ENCODE data around the gene TSPAN3.

TSPAN3 gene

DNA sequence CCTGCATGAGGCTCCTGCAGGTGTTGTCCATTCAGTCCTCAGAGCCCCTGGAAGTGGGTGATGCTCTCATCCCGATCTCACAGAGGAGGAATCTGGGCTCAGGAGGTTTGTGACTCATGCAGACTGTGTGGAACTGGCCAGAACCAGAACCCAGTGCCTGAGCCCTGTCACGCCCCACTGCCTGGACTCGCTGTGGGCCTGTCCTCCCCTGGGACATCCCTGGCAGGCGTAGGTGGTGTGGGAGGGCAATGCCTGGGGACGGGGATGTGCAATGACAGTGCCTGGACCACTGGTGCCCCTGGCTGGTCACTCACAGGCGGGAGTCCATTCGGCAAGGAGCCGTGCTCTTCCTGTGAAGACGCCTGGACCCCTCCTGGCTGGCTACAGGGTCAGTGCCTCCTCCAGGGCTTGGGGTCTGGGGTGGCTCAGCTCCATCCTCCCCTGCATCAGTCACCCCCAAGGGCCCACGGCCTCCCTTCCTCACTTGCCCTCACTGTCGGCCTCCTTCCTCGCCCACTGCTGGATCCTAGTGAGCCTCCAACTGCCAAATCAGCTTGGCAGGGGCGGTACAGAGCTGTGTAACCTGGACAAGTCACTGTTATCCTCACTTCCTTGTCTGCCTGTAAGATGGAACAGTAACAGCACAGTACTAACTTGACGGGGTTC lies 61.1 kb downstream of the TSPAN3 start:
- DNase-seq (ENCODE audit: low read depth), result no peak

DNA sequence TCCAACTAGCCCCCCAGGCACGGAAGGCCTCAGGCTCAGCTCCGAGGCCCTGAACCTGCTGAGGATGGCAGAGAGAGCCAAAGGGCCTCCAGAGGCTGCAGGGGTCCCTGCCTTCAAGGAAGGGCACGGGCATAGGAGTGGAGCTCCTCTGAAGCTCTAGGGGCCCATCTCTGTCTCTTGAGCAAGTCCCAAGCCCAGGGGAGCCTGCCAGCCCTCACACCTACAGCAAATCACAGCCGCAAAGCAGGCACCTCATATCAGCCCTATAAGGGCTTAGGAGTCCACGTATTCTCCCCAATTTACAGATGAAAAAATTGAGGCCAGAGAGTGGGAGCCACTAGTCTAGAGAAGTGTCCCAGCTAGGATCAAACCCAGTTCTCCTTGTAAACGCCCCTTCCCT lies 61.7 kb downstream of the TSPAN3 start:
- DNase-seq (ENCODE audit: low read depth), result no peak

DNA sequence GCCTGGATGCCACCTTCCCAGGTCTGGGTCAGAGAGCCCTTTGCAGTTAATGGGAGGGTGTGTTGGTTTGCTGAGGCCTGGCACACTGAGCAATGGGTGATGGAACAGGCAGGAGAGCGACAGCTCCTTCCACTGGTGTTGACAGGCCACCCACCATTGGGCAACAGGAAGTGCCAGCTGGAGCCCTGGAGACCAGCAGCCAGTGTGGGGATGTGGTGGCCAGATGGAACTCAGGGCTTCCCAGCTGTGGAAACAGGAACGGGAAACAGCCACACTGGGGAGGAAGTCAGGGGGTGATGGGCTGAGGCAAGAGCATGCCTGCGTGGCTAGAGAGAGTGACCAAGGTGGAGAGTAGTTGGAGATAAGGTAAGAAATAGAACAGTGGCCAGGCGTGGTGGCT lies 66.7 kb downstream of the TSPAN3 start:
- DNase-seq (ENCODE audit: low read depth), result no peak

DNA sequence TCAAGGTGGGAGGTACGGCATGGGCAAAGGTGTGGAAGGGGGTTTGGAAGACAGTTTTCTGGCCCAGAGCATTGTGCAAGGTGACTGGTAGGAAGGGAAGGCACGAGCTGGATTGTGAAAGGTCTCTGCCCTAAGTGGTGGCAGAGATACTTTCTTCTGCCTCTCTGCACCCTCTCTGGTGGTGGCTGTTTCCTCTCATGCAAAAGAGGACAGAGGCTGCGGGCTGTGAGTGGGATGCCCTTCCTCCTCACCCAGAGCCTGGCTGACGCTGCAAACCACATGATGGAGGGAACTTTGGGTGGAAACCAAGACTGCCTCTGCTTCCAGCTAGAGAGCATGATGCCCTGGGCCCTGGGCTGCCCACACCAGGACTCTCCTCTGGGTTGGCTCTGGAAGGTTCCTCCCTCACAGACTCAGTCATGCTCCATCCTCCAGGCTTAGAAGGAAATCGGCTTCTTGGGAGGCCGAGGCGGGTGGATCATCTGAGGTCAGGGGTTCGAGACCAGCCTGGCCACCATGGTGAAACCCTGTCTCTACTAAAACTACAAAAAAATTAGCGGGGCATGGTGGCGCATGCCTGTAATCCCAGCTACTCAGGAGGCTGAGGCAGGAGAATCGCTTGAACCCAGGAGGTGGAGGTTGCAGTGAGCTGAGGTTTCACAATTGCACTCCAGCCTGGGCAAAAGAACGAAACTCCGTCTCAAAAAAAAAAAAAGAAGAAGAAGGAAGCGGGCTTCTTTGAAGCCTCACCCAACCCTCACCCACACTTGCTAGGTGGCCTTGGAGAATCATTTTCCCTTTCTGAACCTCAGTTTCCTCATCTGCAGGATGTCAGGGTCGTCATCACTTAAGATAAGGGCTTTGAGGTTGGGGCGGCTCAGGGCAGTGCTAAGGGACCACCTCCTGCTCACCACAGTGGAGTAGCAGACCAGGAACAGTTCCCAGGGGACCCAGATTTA lies 67.7 kb downstream of the TSPAN3 start:
- no peak for DNase-seq (ENCODE audit: low read depth)

DNA sequence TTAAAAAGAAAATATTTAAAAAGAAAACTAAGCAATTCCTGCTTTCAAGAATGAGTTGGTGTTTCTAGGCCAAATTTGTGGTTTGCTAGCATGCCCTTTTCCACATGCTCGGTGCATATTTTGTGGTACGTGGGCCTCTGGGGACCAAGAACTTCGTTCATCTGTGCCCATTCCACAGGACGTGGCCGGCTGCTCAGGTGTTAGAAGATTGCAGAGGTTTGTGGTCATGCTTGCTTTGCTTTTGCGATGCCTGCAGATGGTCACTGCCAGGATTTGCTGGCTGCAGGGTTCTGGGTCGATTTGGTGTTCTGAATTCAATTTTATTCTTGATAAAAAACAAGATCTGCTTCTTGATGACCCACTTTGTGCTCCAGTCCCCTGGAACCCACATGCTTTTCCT lies 68.5 kb downstream of the TSPAN3 start:
- DNase-seq (ENCODE audit: low read depth), result no peak

DNA sequence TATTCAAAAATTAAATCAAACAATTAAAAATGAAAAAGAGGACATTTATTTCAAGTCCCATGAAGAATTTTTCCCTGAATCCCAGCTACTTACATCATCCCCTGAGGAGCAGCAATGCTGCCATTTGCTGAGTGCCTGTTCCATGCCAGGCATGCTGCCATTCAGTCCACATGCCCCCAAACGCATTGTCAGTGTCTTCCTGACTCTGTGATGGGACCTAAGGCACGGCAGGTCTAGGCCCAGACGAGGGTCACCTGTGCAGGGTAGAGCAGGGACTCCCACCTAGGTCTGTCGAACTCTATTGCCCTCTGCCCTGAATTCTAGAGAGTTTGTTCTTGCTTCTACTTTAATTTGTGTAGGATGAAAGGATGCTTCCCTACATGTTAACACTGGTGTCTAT lies 68.9 kb downstream of the TSPAN3 start:
- DNase-seq (ENCODE audit: low read depth), result no peak

DNA sequence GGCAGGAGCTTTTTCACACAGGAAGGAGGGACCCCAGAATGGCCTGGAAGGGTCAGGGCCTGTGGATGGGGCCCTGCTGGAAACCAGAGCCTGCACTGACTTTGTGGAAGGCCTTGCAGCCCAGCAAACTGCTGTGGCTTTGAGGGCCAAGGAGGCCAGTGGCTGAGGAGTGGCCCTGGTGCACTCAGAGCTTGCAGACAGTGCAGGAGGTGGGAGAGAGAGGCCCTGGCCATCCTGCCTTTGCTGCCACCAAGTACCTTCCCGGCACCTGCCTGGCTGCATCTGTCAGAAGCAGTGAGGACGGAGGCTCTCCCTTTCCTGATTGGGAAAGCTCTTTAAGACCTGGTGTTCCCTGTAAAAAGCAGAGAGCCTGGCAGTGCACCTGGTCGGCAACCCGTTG lies 69.6 kb downstream of the TSPAN3 start:
- DNase-seq (ENCODE audit: low read depth), result no peak

DNA sequence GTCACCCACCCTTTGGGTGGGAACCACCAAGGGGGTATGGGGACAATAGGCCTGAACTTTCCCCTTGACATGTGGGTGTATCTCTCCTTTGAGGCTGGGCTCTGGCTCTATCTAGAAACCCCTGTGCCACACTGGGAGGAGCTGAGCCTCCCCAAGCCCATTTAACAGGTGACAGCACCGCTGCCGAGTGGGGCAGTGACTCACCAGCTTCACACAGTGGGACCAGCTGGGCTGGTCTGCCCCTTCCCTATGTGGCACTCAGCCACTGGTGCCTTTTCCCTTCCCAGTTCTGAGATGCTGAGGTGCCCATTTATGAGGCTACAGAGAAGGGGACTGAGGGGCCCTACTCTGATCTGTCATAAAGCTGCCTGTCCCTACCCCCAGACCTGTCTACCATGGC lies 70.9 kb downstream of the TSPAN3 start:
- no peak for DNase-seq (ENCODE audit: low read depth)

DNA sequence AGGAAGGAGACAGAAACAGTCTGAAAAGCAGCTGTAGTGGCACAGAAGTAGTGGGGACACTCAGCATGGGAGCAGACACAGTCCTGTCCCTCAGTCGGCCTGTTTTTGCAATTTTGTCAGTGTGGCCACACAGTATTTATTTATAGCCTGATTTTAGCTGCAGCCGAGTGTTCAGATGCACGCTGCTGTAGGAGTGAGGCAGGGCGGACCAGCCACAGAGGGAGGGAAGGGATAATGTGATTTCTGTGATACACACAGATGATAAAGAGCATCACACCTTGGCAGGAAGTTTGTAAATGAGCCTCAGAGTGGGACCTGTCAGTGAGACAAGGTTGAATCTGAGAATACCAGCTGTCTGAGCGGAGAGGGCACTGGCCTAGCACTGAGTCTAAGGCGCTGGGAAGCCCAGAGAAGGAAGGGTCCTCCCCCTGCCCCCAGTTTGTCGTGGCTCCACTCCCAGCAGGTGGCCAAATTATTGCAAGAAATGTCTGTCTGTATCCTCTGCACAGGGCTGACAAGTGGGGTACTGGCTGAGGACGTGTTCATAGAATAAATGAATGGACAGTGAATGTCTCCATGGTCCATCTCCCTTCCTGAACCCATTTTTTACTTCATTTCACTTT lies 72.1 kb downstream of the TSPAN3 start:
- DNase-seq (ENCODE audit: low read depth), result no peak

DNA sequence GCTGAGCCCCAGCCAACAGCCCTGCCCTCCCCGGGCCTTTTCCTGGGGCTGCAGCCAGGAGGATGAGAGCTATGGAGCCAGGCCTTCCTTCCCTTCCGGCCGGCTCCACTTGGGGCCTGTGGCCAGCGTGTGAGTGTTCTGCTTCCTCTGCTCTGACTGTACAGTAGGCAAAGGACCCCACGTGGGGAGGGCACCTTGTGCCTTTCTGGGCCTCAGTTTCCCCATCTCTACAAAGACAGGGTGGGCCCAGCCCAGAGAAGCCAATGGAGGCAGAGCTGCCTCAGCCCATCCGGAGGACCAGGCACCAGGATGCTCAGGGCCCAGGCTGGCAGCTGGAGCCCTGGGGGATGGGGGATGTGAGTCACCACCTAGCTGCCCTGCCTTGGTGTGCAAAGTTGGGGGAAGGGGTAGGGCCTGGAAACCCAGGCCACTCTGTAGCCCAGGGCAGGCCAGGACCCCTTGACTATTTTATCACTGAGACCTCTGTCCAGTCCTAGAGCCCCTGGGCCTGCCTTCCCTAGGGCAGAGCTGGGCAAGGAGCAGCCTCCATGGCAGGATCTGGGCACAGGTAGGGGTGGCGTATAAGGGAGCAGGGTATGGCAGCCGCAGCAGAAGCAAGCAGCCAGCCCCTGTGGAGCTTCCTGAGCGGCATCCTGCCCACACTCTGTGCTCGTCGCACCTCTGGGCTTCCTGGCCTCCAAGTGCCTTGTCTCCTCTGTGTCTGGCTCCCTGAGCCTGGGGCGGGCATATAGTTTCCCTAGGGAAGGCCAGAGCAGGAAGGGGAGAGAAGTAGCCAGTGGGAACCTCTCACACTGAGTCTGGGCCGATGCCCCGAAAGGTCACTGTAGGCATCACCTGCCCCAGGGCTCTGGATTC lies 74.1 kb downstream of the TSPAN3 start:
- no peak for DNase-seq (ENCODE audit: low read depth)

DNA sequence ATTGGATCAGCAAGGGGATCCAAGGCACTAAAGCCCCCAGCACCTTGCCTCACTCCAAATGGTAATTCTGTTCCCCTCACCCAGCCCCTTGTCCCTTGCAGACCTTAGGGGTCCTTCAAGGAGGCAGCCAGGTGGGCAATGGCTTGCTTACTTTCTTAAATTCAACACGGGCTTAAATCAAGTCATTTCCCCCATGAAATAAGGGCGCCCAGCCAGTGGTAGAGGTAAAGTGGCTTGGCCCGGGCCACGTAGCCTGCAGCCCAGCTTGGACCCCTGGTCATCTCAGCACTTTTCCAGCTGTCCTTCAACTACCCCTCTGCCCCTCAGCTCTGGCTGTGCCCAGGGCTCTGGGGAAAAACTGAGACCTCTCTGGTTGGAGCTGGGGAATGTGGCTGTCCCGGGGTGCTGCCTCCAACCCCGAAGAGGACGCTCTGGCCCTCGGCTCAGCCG lies 74.8 kb downstream of the TSPAN3 start:
- DNase-seq (ENCODE audit: low read depth), result no peak

DNA sequence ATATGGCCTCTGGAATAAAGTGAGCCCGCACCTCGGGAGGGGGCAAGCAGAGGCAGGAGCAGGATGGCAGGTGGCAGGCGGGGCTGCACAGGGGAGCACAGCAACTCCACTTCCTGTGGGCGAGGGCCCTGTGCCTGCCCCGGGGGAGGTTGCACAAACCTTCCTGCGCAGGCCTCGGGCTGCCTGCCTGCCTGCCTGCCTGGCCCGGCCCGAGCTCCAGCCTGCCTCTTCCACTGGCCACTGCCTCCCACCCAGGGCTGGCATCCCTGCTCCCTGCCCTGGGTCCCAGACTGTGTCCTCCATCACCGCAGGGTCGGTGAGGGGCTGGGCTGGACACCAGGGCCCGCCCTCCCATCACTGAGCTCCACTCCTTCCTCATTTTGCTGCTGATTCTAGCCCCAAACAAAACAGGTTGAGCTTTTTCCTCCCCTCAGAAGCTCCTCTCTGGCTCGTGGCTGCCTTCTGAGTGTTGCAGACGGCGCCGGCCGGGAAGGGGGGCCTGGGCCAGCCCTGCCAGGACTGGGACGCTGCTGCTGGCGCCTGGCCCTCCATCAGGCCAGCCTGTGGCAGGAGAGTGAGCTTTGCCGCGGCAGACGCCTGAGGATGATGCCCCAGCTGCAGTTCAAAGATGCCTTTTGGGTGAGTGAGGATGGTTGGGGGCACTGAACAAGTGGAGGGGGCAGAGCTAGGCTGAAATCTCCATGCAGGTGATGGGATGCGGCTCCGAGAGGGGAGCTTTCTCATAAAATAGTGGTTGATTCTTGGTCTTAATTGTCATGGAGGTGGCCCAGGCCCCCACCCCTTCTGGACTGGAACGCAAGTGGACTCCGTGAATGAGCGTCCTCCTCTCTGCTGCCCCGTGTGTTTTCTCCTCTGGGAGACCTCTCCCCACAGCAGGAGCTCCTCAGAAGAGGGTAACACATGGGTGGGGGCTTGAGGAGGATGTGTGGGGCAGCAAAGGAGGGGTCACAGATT lies 75.7 kb downstream of the TSPAN3 start, which contains the start of gene PSTPIP1:
TSS of gene PSTPIP1 (plus strand) at position 156 of the 975 bp plus-strand sequence. CDS start at position 604, 448 bp downstream.
- no peak for DNase-seq (ENCODE audit: low read depth)

DNA sequence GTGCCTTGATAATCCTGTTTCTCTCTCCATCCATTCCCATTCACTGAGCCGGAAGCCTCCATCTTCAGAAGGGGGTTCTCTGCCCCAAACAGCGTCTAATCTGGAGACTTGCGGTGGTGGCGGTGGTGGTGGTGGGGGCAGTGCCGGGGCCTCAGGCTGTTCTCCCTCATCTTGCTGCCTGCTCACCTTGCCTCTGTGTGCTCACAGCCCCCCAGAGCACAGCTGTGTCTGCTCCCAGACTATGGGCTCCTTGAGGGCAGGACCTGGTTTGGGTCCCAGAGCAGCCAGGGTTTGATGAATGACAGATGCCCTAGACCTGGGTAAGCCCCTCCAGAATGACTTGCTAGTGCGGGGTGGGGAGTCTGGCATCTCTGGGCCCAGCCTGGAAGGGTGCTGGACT lies 76.4 kb downstream of the TSPAN3 start:
- DNase-seq (ENCODE audit: low read depth), result no peak

DNA sequence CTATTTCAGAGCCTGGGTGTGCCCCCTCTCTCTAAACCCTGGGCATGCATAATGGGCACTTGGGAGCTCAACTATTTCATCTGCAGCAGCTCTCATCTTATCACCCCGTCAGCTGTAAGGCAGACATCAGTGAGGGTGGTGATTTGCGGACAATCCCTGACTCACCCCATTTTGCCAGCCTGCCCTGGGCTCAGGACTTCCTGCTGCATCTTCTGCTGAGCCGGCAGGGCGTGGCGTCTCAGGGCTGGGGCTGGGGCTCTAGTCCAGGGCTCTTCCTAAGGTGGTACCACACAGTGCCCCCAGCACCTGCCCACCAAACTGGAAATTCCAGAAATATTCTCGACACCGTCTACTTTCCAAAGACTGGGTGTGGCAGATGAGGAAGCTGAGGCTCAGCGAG lies 76.9 kb downstream of the TSPAN3 start:
- DNase-seq (ENCODE audit: low read depth), result peak; percentile 57

DNA sequence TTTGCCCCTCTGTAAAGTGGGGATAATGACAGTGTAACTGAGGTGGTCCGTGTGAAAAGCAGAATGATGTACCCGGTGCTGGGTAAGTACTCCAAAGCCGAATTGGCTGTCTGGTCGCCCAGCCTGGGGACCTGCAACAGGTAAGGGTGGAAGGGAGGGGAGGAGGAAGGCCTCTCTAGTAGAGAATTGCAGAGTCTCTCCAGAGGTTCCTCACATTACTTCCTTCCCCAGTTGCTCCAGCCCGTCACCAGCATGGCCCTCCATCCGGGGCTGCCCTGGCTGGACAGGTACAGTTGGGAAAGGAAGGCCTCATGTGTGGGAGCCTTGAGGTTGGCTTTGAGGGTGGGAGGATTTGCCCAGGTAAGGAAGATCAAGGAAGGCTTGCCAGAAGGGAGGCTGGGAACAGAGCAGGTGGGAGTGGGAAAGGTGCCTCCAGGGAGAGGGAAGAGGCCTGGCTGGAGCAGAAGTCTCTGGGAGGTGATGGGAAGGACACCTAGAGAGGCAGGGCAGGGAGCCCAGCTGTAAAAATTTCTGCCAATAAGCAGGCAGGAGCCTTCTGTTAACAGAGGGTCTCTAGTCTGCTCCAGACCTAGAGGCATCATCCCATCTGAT lies 77.7 kb downstream of the TSPAN3 start:
- DNase-seq (ENCODE audit: low read depth), result no peak

DNA sequence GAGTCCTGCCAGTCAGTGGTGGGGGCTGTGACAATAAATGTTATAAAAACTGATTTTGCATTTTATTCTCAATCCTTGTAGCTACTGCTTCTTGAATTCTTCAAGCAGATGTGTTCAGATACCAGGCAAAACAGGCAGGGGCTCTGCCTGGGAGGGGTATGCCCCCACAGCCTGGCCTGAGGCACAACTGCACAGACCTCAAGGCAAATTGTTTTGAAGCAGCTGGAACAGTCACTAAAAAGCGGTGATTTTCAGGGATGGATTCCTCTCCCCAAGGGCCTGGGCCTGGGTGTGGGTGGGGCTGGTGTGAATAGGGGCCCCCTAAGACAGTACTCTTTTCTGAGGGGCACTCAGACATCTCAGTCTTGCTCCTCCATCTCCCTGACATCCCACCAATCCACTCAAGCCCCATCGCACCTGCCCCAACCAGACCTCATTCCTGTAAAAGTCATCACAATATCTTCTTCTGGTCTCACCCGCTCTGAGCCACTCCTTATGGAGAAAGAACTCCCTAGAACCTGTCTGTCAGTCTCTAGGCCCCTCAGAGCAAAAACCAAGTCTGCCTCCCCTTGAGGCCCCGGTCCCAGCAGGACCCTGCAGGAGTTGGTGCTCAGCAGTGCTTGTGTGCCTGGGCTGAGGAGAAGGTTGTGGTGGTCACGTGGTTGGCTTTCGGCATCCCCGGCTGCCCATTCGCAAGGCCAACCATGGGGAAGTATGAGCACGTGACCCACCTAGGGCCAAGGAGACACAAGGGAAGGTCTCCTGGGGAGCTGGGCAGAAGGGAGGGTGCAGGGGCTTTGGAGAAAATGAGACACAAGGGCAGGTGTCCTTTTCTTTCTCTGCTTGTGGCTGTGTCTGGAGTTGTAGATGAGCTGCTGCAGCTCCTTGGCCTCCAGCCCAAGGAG lies 78.9 kb downstream of the TSPAN3 start:
- no peak for DNase-seq (ENCODE audit: low read depth)

Data from amniotic epithelial cell (primary cell).